Spleen (tissue), 11 donors: ENCODE results near the gene PPP1R12B. TPM values are rescaled to one million over a fixed set of nuclear protein-coding genes. Genes with fewer than 3 reads are reported as not detected.
A peak's percentile ranks its signal among the peaks of the same experiment; 100 is the strongest.
"Not testable (repeated sequence)": the region's sequence is repeated elsewhere in the genome, so short reads cannot be mapped to it uniquely, and the experiment has no call there.

Experiments
- DNase-seq: peaks from one replicate; pipeline ENCODE4 v3.0.0-alpha.2; 2020
- H3K27ac ChIP-seq, 8 donors: fragments of 200-600 bp; sonication (generic) in 7 of 8; 1 replicate in 4 of 8; 2 replicates in 4 of 8; pipeline versions ENCODE4 v1.5.0 to v1.8.0; 2016 to 2021; ENCODE audit warnings: inconsistent platforms in 4 of 8, mild to moderate bottlenecking in 4 of 8, moderate library complexity in 1 of 8
- H3K27me3 ChIP-seq, 7 donors: fragments of 200-600 bp; sonication (generic) in 6 of 7; replicated peaks in 1 of 7; 1 replicate in 4 of 7; 2 replicates in 3 of 7; pipeline versions ENCODE4 v1.5.0 to v1.8.0; 2016 to 2021; ENCODE audit warnings: inconsistent platforms in 3 of 7, mild to moderate bottlenecking in 1 of 7
- H3K36me3 ChIP-seq, 6 donors: fragments of 200-600 bp; sonication (generic) in 5 of 6; 1 replicate in 4 of 6; 2 replicates in 2 of 6; pipeline versions ENCODE4 v1.5.0 to v1.8.0; 2016 to 2021; ENCODE audit warnings: inconsistent platforms in 2 of 6
- H3K4me1 ChIP-seq, 6 donors: fragments of 200-600 bp; sonication (generic) in 5 of 6; 1 replicate in 3 of 6; 2 replicates in 3 of 6; pipeline versions ENCODE4 v1.5.0 to v1.8.0; 2016 to 2021; ENCODE audit warnings: inconsistent platforms in 3 of 6
- H3K4me3 ChIP-seq, 8 donors: fragments of 200-600 bp; sonication (generic) in 7 of 8; 1 replicate in 4 of 8; 2 replicates in 4 of 8; pipeline versions ENCODE4 v1.5.0 to v1.8.0; 2016 to 2021; ENCODE audit warnings: inconsistent platforms in 4 of 8, mild to moderate bottlenecking in 4 of 8, moderate library complexity in 2 of 8
- H3K9me3 ChIP-seq, 8 donors: fragments of 200-600 bp; sonication (generic) in 7 of 8; 1 replicate in 4 of 8; 2 replicates in 4 of 8; pipeline versions ENCODE4 v1.5.0 to v1.8.0; 2016 to 2021; ENCODE audit warnings: inconsistent platforms in 4 of 8
- CTCF ChIP-seq, 11 experiments: fragments of 200-600 bp in 7 of 11; fragments of 450-650 bp in 4 of 11; sonication (generic) in 4 of 11; IDR thresholded peaks in 8 of 11; conservative IDR thresholded peaks in 3 of 11; 1 replicate in 7 of 11; 2 replicates in 4 of 11; pipeline versions ENCODE4 v1.4.0 to v1.8.0; 2016 to 2021; ENCODE audit warnings: antibody characterized with exemption in 11 of 11, inconsistent platforms in 4 of 11, mild to moderate bottlenecking in 1 of 11
- POLR2AphosphoS5 ChIP-seq, 3 donors: sonication (generic); formaldehyde crosslinking; IDR thresholded peaks; one replicate each; pipeline ENCODE4 v1.5.1; 2017; ENCODE audit warnings: antibody characterized with exemption in 3 of 3
- WGBS, 5 donors: extraction: QIAGEN DNeasy Blood & Tissue Kit in 3 of 5; methylation state at CpG; one replicate each; pipeline versions ENCODE4 v1.1.5 to v1.1.7; 2013 to 2018; 5-methylcytosine and 5-hydroxymethylcytosine counted together
- intact Hi-C: fragments of 100-400 bp; cut with DNase I; formaldehyde crosslinking; loops from one replicate; pipeline ENCODE4 v1.15.0; 2023; ENCODE audit warnings: low total_unique reads
- polyA plus RNA-seq, 3 donors: library from polyadenylated mRNA; stranded (reverse); fragments of 200-250 nt; gene quantifications; one replicate each; pipeline ENCODE4 v1.2.1, GENCODE V29; 2013
- total RNA-seq, 7 donors: library from RNA; depleted of rRNA in 3 of 7; stranded (reverse); fragments of >200 nt in 3 of 7; fragmentation: NEBNext Ultra II Directional in 4 of 7; extraction: Animal tissue kit (Norgen Biotek cat#: 25700) in 4 of 7; gene quantifications; one replicate each; pipeline versions ENCODE4 v1.1.0 to v1.2.1, GENCODE V29; 2016 to 2021
- donor health status: healthy with polysubstance abuse.
- donor health status: DM: no; HTN: no; CAD: no; lungs with moderate emphysema.
- donor health status: DM: no; HTN: no; CAD: no.
- donor health status: Bipolar disorder and iron deficiency.
- donor health status: healthy.
- donor health status: DM: no; HTN: no; CAD: no.
- donor health status: DM: yes; HTN: yes; CAD: no.

PPP1R12B gene
- total and polyA plus RNA-seq, 10 donors: 2.4 to 124 (median 73.7) TPM

GRCh38 chr1:202464153-202464742 lies 115.7 kb downstream of the PPP1R12B start:
- H3K4me3 ChIP-seq, intact Hi-C loops, H3K27ac ChIP-seq, H3K27me3 ChIP-seq, H3K36me3 ChIP-seq, DNase-seq, H3K9me3 ChIP-seq: not testable (repeated sequence)
- peaks cover 0 to 19% (median 0%) of the 10 kb centered on the region in 6 donors for H3K4me1 ChIP-seq
- peak in 8 of 11 experiments; percentile 48 to 77 (median 66) for TF ChIP-seq CTCF (IDR thresholded peaks at IDR 0.05 in 8 of 11, conservative IDR thresholded peaks at IDR 0.05 in 3 of 11)
- 40 to 55% (median 45%) methylated on average over 4 of the region's 4 CpGs for WGBS, 5 donors

- intact Hi-C loops: not testable (repeated sequence)
Measured at GRCh38 chr1:202465644-202466270, 117.3 kb downstream of the PPP1R12B start.

GRCh38 chr1:202466339-202466738 lies 117.8 kb downstream of the PPP1R12B start:
- H3K4me1 ChIP-seq: peaks cover 0 to 19% (median 0%) of the 10 kb centered on the region in 6 donors
- intact Hi-C loops, H3K9me3 ChIP-seq, H3K4me3 ChIP-seq, H3K27ac ChIP-seq, H3K36me3 ChIP-seq, DNase-seq, H3K27me3 ChIP-seq: not testable (repeated sequence)

More at GRCh38 chr1:202465644-202466270, 117.3 kb downstream of the PPP1R12B start:
- 75 to 85% (median 80%) methylated on average over 3 of the region's 3 CpGs for WGBS, 5 donors
- not testable (repeated sequence) for H3K27me3 ChIP-seq, H3K36me3 ChIP-seq, H3K27ac ChIP-seq, H3K9me3 ChIP-seq, DNase-seq, H3K4me3 ChIP-seq
- H3K4me1 ChIP-seq: peaks cover 0 to 19% (median 0%) of the 10 kb centered on the region in 6 donors

- not testable (repeated sequence) for DNase-seq
Measured at GRCh38 chr1:202467381-202467780, 118.9 kb downstream of the PPP1R12B start.

GRCh38 chr1:202468695-202469094 lies 120.2 kb downstream of the PPP1R12B start:
- peaks cover 0 to 19% (median 0%) of the 10 kb centered on the region in 6 donors for H3K4me1 ChIP-seq
- TF ChIP-seq POLR2AphosphoS5 (IDR thresholded peaks at IDR 0.05): peak in 1 of 3 donors; percentile 25
- H3K36me3 ChIP-seq, DNase-seq, intact Hi-C loops, H3K9me3 ChIP-seq, H3K4me3 ChIP-seq, H3K27me3 ChIP-seq: not testable (repeated sequence)
- H3K27ac ChIP-seq: peak overlapping the region in 2 of 8 donors; percentile 26 to 61
- 69 to 92% (median 87%) methylated on average over 2 to 3 of the region's 3 CpGs for WGBS, 5 donors

More at GRCh38 chr1:202467381-202467780, 118.9 kb downstream of the PPP1R12B start:
- H3K36me3 ChIP-seq, H3K27me3 ChIP-seq, H3K9me3 ChIP-seq, H3K4me3 ChIP-seq, H3K27ac ChIP-seq, intact Hi-C loops: not testable (repeated sequence)
- 84 to 100% (median 95%) methylated on average over 2 to 3 of the region's 3 CpGs for whole genome bisulfite sequencing, 5 donors
- H3K4me1 ChIP-seq: peaks cover 0 to 19% (median 0%) of the 10 kb centered on the region in 6 donors

GRCh38 chr1:202469123-202469522 lies 120.6 kb downstream of the PPP1R12B start:
- peak overlapping the region in 2 of 8 donors; percentile 26 to 61 for H3K27ac ChIP-seq
- DNase-seq, H3K4me3 ChIP-seq, H3K9me3 ChIP-seq, H3K36me3 ChIP-seq, H3K27me3 ChIP-seq, intact Hi-C loops: not testable (repeated sequence)
- peaks cover 0 to 19% (median 0%) of the 10 kb centered on the region in 6 donors for H3K4me1 ChIP-seq
- 85 to 90% (median 88%) methylated on average over 1 of the region's 1 CpG for WGBS, 5 donors
